HepG2 (cell line): Measurements from ENCODE around the gene PRR20G. TPM values are rescaled to one million over a fixed set of nuclear protein-coding genes. Genes with fewer than 3 reads are reported as not detected.
"Not testable (repeated sequence)": the region's sequence is repeated elsewhere in the genome, so short reads cannot be mapped to it uniquely, and the experiment has no call there.

Experiments
- ATAC-seq: fragments of 200-7000 bp; cut with Tn5 transposase; 3 replicates; pipeline ENCODE4 v1.9.1; 2020; ENCODE audit warnings: mild to moderate bottlenecking, moderate library complexity
- BruUV-seq: library from RNA; stranded (reverse); fragments of 400-500 nt; replicated peaks from 2 replicates; lab custom pipeline; 2021; lab: Mats Ljungman, UMichigan
- CTCF ChIA-PET: fragments of 300-600 bp; formaldehyde crosslinking; extraction: SDS; loops from one replicate; lab custom pipeline; 2021; ENCODE audit warnings: low total read pairs, inconsistent platforms, low intra/inter-chr PET ratio; lab: Yijun Ruan, JAX
- POLR2A ChIA-PET: fragments of 350-600 bp; sonication (Branson Sonifier 250); formaldehyde crosslinking; loops from one replicate; lab custom pipeline; 2020; ENCODE audit warnings: antibody characterized with exemption, inconsistent platforms; lab: Yijun Ruan, JAX
- DNase-seq: peaks from one replicate; pipeline ENCODE4 v3.0.0-alpha.2; 2015; ENCODE audit warnings: low spot score
- FAIRE-seq: peaks from 3 replicates; lab custom pipeline; 2011; peaks lifted over from hg19 to GRCh38; lab: Jason Lieb, UNC
- H2AFZ ChIP-seq: one replicate; pipeline ENCODE4 v1.6.1; 2011; ENCODE audit warnings: low read length, inconsistent platforms
- H3K27ac ChIP-seq: fragments of 300-600 bp; 3 replicates; pipeline ENCODE4 v1.8.0; 2011; ENCODE audit warnings: mixed run types, mild to moderate bottlenecking, mixed read lengths, low read length, inconsistent platforms; ENCODE audit not compliant: insufficient read depth; ENCODE audit errors: extremely low read length
- H3K27me3 ChIP-seq, 2 experiments: fragments of 200-600 bp in 1 of 2; 2 replicates in 1 of 2; 3 replicates in 1 of 2; pipeline versions ENCODE4 v1.6.0 to v1.8.0; 2011; ENCODE audit warnings: low read length in 2 of 2, mild to moderate bottlenecking in 2 of 2, moderate library complexity in 2 of 2, inconsistent platforms in 1 of 2; ENCODE audit not compliant: insufficient read depth in 2 of 2, control insufficient read depth in 1 of 2
- H3K36me3 ChIP-seq, 2 experiments: fragments of 200-600 bp in 1 of 2; replicated peaks in 1 of 2; 2 replicates in 1 of 2; 3 replicates in 1 of 2; pipeline versions ENCODE4 v1.5.1 to v1.8.0; 2011; ENCODE audit warnings: low read length in 2 of 2, inconsistent platforms in 1 of 2; ENCODE audit not compliant: insufficient read depth in 2 of 2, control insufficient read depth in 1 of 2
- H3K4me1 ChIP-seq: 2 replicates; pipeline ENCODE4 v1.5.1; 2012; ENCODE audit warnings: low read length, inconsistent platforms; ENCODE audit not compliant: insufficient read depth
- H3K4me2 ChIP-seq: 2 replicates; pipeline ENCODE4 v1.6.0; 2011; ENCODE audit warnings: low read depth, low read length, inconsistent platforms
- H3K4me3 ChIP-seq, 3 experiments: fragments of 200-600 bp in 1 of 3; sonication (generic), shearing (Covaris generic) in 1 of 3; replicated peaks in 1 of 3; 2 replicates each; pipeline ENCODE4 v1.5.1; 2011 to 2016; ENCODE audit warnings: low read length in 3 of 3, inconsistent platforms in 2 of 3, low read depth in 2 of 3, mild to moderate bottlenecking in 2 of 3, control low read depth in 1 of 3, mixed read lengths in 1 of 3; ENCODE audit not compliant: insufficient read depth in 1 of 3
- H3K79me2 ChIP-seq: one replicate; pipeline ENCODE4 v1.6.1; 2011; ENCODE audit warnings: low read length, inconsistent platforms; ENCODE audit not compliant: insufficient read depth
- H3K9ac ChIP-seq: 2 replicates; pipeline ENCODE4 v1.6.0; 2011; ENCODE audit warnings: mild to moderate bottlenecking, low read depth, low read length, inconsistent platforms; ENCODE audit not compliant: insufficient read depth
- H3K9me3 ChIP-seq: 2 replicates; pipeline ENCODE4 v1.5.1; 2012; ENCODE audit warnings: mild to moderate bottlenecking, low read length
- H4K20me1 ChIP-seq: 2 replicates; pipeline ENCODE4 v1.6.0; 2011; ENCODE audit warnings: inconsistent platforms, mild to moderate bottlenecking, low read length, moderate library complexity; ENCODE audit not compliant: insufficient read depth
- CERS6 ChIP-seq: sonication (generic); formaldehyde crosslinking; IDR thresholded peaks from 2 replicates; pipeline ENCODE4 v1.5.0; 2020; ENCODE audit warnings: missing genetic modification reagents
- CHD4 ChIP-seq: fragments of 200-600 bp; sonication (generic); IDR thresholded peaks from 2 replicates; pipeline ENCODE4 v1.7.0; 2017; ENCODE audit warnings: mild to moderate bottlenecking, low read length, borderline replicate concordance
- ESRRA ChIP-seq: sonication (generic); formaldehyde crosslinking; IDR thresholded peaks from 2 replicates; pipeline ENCODE4 v1.5.1; 2020; ENCODE audit warnings: mild to moderate bottlenecking, low read depth, missing genetic modification reagents
- GATAD1 ChIP-seq: IDR thresholded peaks from 2 replicates; pipeline ENCODE4 v1.6.1; 2016; ENCODE audit warnings: missing genetic modification reagents, missing compliant biosample characterization
- HOXA7 ChIP-seq: sonication (generic); formaldehyde crosslinking; IDR thresholded peaks from 2 replicates; pipeline ENCODE4 v1.8.1; 2022; ENCODE audit warnings: mild to moderate bottlenecking, missing genetic modification reagents, moderate library complexity
- PRDM10 ChIP-seq: sonication (generic); formaldehyde crosslinking; IDR thresholded peaks from 2 replicates; pipeline ENCODE4 v1.4.0; 2020; ENCODE audit warnings: low read depth, missing genetic modification reagents
- SMYD3 ChIP-seq: sonication (generic); formaldehyde crosslinking; IDR thresholded peaks from 2 replicates; pipeline ENCODE4 v1.8.1; 2023; ENCODE audit warnings: mild to moderate bottlenecking, missing genetic modification reagents
- SNAPC2 ChIP-seq: sonication (generic); formaldehyde crosslinking; IDR thresholded peaks from 2 replicates; pipeline ENCODE4 v1.8.1; 2022; ENCODE audit warnings: mild to moderate bottlenecking, missing genetic modification reagents
- TRIM24 ChIP-seq: sonication (generic); formaldehyde crosslinking; IDR thresholded peaks from 2 replicates; pipeline ENCODE4 v1.8.0; 2022; ENCODE audit warnings: mild to moderate bottlenecking, missing genetic modification reagents
- ZMAT5 ChIP-seq: sonication (generic); formaldehyde crosslinking; IDR thresholded peaks from 2 replicates; pipeline ENCODE4 v1.5.0; 2020; ENCODE audit warnings: mild to moderate bottlenecking, low read depth, missing genetic modification reagents, borderline replicate concordance
- ZNF224 ChIP-seq: sonication (generic); formaldehyde crosslinking; IDR thresholded peaks from 2 replicates; pipeline ENCODE4 v1.5.0; 2020; ENCODE audit warnings: mild to moderate bottlenecking, missing genetic modification reagents
- ZNF556 ChIP-seq: sonication (generic); formaldehyde crosslinking; IDR thresholded peaks from 2 replicates; pipeline ENCODE4 v1.4.0; 2020; ENCODE audit warnings: mild to moderate bottlenecking, missing genetic modification reagents, borderline replicate concordance
- ZNF724P ChIP-seq: sonication (generic); formaldehyde crosslinking; IDR thresholded peaks from 2 replicates; pipeline ENCODE4 v1.8.0; 2022; ENCODE audit warnings: missing genetic modification reagents, borderline replicate concordance
- WGBS: methylation state at CpG from one replicate; pipeline ENCODE4 v1.1.6; 2017; ENCODE audit warnings: low lambda C conversion rate; 5-methylcytosine and 5-hydroxymethylcytosine counted together
- in situ Hi-C: cut with HindIII; loops from 2 replicates; pipeline ENCODE4 v1.10.0; 2017; ENCODE audit warnings: low pct_unique_long_range_greater_than_20kb; ENCODE audit not compliant: extremely low pct_ligation_motif_present
- intact Hi-C: fragments of 100-400 bp; cut with micrococcal nuclease; formaldehyde crosslinking; loops from one replicate; pipeline ENCODE4 v1.10.0; 2022; ENCODE audit not compliant: unreplicated experiment
- polyA plus RNA-seq, 8 experiments: library from polyadenylated mRNA; depleted of rRNA in 3 of 8; stranded (reverse) in 7 of 8; unstranded in 1 of 8; fragments of >200 nt; fragmentation: Illumina TruSeq in 4 of 8; extraction: Trizol in 4 of 8; gene quantifications; 2 replicates each; pipeline versions ENCODE4 v1.2.1 to v1.2.3, GENCODE V29; 2011 to 2016; ENCODE audit warnings: low read depth in 4 of 8, missing spikeins in 1 of 8, mixed read lengths in 1 of 8; ENCODE audit not compliant: insufficient read depth in 1 of 8
- total RNA-seq, 5 experiments: library from RNA; depleted of rRNA; stranded (reverse); fragments of >200 nt; fragmentation: Illumina TruSeq; extraction: Trizol; gene quantifications; 2 replicates each; pipeline ENCODE4 v1.2.3, GENCODE V29; 2016; ENCODE audit warnings: low read depth in 1 of 5

Gene PRR20G
- total and polyA plus RNA-seq, 2 of the 13 experiments (the other 11 are each of a cell fraction or from before 2014, with no cell fraction given) = not detected

GRCh38 chr3:127296166-127296565, 8.3 kb upstream of the PRR20G start (continued):
- TF ChIP-seq CERS6 (CRISPR knock-in tag) (no peak), ZNF556 (CRISPR knock-in tag) (no peak), TRIM24 (CRISPR knock-in tag) (no peak), ZNF724P (CRISPR knock-in tag) (no peak), SNAPC2 (no peak), GATAD1 (CRISPR knock-in tag) (no peak), CHD4 (no peak)

- H3K4me2 ChIP-seq, H3K79me2 ChIP-seq, H3K9me3 ChIP-seq, CTCF ChIA-PET, ATAC-seq, H3K4me3 ChIP-seq, H3K27ac ChIP-seq, H3K36me3 ChIP-seq, FAIRE-seq, BruUV-seq, H3K4me1 ChIP-seq, intact Hi-C loops, POLR2A ChIA-PET, H3K27me3 ChIP-seq, in situ Hi-C loops, H2AFZ ChIP-seq, H4K20me1 ChIP-seq, DNase-seq, H3K9ac ChIP-seq: not testable (repeated sequence)
- 45% methylated on average over 11 of the region's 16 CpGs for WGBS
Measured at GRCh38 chr3:127293650-127294049, 5.8 kb upstream of the PRR20G start.

- intact Hi-C loops (no loop called here), in situ Hi-C loops (no loop called here)
- no TSS peak for BruUV-seq
- Histone ChIP-seq H4K20me1 (no peaks in the 10 kb centered on the region), H3K27ac (no peak overlapping the region), H3K9ac (no peak overlapping the region), H3K9me3 (no peaks in the 10 kb centered on the region), H3K27me3 (no peaks in the 10 kb centered on the region), H3K4me2 (no peak overlapping the region), H2AFZ (no peak overlapping the region), H3K4me3 (no peak overlapping the region), H3K4me1 (no peaks in the 10 kb centered on the region), H3K79me2 (no peaks in the 10 kb centered on the region), H3K36me3 (no peaks in the 10 kb centered on the region)
- FAIRE-seq (no peak), ATAC-seq (no peak), DNase-seq (no peak)
- POLR2A ChIA-PET = no interaction called here
- CTCF ChIA-PET = no interaction called here
- TF ChIP-seq ZNF224 (CRISPR knock-in tag) = no peak
- TF ChIP-seq PRDM10 (CRISPR knock-in tag) = no peak
- TF ChIP-seq ZMAT5 (CRISPR knock-in tag) = no peak
- no peak for TF ChIP-seq ESRRA (CRISPR knock-in tag)
- TF ChIP-seq SMYD3 = no peak
- no peak for TF ChIP-seq HOXA7 (CRISPR knock-in tag)
Measured at GRCh38 chr3:127291611-127292010, 3.8 kb upstream of the PRR20G start.
